Pons (tissue), 1 donor: ENCODE data around the gene STAT1.

Experiments used
- DNase-seq: peaks from one replicate; pipeline ENCODE4 v3.0.0-alpha.2; 2016; ENCODE audit warnings: low spot score

Gene STAT1

DNA sequence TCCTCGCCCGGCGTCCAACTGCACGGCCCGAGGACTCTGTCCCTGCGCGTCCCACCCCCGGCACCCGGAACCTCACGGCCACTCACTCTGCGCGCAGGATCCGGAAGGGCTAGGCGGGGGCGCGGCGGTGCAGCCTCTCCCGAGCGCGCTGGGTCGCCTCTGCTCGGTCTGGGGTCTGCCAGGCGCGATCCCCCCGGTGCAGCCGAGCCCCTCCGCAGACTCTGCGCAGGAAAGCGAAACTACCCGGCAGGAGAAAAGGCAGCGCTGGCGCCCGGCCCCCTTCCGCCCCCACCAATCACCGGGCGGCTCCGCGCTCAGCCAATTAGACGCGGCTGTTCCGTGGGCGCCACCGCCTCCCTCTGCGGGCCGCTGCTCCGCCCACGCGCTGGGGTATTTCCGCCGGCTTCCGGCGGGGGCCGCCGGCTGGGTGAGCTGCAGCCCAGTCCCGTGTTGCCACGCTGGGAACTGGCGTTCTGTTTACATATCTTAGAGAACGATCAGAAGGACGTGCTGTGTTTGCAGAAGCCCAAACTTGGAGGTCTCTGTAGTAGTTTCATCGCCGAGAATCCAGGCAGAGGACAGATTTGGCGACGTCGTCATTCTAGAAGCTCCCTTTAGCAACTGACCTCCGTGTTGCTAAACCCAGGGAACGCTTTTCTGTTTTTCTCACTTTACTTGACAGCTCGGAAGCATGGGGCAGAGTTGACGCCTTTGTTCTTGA, at the start of gene STAT1:
Gene STAT1, minus strand, starts transcription at position 240 of the 721 bp plus-strand sequence. CDS start 4,168 bp downstream, outside the sequence.
- DNase-seq = peak; percentile 85

DNA sequence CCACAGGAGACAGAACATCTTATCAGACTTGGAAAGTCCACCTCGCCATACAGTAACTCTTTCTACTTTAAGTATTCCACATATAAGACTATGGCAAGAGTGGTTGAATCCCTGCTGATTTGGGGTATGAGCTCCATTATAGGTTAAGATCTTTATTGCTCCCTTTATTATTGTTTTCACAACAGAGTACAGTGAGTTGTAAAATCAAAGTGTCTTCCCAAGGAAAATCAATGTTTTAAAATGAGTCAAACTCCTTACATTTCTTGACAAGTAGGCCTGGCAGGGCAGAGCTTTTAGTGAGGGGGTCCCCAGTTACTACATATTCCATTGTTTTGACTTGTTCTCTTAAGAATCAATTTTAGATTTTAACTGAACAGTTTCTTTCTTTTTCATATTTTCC, 49.6 kb upstream of the STAT1 start:
- no peak for DNase-seq

DNA sequence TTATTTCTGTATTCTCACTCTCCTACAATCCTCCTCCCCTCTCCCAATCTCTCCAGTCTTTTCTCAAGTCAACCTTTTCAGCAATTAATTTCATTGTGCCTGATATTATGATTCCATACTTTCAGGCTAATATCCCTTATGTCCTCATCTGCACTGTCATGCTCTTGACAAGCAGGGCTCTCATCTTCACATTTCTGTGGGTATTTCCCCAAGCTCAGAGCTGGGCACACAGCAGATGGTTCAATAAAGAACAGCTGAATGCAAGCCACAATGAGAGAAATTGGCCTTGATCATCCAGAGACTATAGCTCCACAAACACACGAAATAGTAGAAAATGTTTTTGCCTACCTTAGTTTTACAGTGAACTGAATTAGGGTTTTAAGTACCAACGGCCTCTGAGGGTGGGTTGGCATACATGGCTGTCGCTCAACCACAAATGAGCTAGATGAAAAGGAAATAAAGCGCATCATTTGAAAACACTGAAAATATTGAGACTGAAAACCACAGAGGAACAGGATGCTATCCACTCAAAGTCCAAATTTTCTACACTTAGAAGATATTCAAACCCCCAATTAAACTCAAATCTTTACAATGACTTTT, 47.5 kb upstream of the STAT1 start:
- no peak for DNase-seq

DNA sequence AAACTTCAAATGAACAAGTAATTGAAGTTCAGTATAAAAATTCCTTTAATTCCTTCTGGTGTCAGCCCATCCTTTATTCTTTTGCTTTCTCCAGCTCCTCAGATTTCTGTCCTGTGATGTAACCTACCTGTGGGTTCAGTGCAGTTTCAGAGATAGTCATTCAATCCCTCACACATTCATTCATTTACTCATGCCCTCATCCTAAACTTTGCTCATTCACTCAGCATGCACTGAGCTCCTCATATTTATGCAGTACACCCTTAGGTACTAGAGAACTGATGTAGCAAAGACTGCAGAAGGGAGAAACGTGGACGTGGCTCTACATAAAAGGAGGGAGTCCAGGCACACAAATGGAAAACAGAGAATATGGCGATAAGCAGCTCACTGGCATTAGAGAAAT, 45.3 kb upstream of the STAT1 start:
- no peak for DNase-seq

DNA sequence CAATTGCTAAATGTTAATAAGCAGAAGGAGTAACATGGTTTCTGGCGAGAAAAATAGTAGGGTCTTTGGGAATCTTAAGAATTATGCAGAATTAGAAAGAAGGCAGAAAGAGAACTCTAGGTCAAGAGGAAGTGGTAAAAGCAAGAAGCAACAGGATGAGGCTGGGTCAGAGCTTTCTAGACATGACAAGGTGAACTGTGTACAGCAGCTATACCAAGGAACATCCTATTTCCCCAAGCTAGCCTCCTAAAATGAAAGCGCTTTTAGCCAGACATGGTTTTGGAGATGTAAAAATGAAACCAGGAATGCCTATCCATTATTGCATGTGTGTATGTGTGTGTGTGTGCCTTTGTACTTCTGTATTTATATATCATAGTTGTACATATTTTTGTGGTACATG, 42.3 kb upstream of the STAT1 start:
- DNase-seq = no peak

DNA sequence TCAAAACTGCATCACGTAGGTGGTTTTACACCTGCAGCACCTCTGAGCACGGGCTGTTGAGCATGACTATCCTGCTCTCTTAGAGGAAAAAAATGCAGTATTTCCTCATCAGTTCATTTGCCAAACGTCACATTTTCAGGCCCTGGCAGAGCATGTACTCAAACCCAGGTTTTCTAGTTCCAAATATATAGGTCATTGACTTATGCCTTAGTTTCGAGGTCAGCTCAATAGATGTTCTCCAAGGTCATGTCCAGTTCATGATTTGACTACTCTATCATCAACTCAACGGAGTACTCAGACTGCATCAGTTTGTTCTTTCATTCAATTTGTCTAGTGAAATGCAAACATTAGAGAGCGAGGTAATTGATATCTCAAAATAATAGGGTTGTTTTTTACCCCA, 39.3 kb upstream of the STAT1 start:
- DNase-seq = no peak

DNA sequence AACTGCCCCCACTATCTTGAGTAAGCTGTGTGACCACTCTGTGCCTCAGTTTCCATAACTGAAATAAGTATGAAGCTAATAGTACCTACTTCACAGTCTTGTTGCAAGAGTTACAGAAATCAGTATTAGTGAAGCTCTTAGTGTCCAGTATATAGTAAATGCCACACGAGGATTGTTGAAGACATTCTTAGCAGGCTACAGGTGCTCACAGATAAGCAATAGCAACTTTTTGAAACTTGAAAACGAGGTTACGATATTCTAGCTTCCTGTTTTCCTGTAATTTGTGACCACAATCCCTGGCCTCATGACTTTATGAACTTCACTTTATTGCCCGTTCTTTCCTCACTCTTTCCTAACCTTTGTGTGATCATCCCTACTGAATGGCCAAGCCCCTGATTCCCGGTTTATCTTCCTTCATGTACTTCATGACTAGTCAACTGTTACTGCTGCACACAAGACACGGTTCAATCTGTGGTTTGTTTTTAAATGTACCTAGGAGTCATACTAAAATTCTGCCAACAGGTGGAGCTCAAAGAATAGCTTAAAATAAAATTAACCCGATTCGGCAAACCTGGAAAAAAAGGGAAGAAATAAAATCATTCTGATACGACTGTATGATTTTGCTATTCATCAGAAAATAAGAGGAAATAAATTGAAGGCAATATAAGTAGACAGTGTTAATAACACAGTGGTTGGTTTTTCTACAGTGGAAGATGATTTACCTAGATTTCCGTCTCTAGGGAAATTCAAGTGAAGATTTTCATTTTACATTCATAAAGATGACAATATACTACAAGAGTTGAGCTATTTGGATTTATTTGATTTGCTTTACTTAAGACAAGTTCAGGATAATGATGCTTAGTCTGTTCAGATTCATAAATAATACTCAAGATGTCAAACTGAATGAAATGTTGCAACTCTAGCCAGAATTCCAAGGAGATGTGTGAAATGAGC, 38.1 kb upstream of the STAT1 start:
- peak; percentile 48 for DNase-seq

DNA sequence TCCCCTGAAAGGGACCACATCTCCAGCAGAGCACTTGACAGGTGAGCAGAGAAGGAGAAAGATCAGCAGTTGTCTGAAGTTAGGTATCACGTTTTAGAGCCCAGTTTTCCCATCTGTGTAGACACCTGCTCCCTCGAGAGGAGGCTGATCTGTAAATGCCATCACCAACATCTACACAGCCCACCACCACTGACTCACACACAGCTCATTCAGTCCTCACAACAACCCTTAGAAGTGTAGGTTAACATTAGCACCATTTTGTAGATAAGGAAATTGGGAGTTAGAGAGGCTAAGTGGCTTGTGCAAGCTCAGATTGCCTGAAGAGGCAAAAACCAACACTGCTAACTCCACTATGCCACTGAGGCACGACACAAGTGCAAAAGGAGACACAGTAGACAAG, 37.2 kb upstream of the STAT1 start:
- DNase-seq = no peak

DNA sequence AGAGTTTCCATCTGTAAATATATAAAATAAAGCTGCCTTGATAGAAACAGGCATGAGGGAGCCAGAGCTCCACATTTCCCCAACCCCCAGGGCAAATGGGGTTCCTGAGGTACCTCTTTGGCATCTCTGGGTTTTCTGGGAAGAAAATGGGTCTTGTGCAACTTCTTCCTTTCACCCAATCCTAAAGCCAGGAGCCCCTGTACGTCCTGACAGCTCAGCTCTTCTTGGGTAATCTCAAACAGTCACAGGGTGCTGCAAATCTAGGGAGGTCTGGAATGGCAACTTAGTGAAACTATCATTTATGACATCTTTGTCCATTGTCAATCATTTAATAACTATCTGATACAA, 36.6 kb upstream of the STAT1 start:
- no peak for DNase-seq

DNA sequence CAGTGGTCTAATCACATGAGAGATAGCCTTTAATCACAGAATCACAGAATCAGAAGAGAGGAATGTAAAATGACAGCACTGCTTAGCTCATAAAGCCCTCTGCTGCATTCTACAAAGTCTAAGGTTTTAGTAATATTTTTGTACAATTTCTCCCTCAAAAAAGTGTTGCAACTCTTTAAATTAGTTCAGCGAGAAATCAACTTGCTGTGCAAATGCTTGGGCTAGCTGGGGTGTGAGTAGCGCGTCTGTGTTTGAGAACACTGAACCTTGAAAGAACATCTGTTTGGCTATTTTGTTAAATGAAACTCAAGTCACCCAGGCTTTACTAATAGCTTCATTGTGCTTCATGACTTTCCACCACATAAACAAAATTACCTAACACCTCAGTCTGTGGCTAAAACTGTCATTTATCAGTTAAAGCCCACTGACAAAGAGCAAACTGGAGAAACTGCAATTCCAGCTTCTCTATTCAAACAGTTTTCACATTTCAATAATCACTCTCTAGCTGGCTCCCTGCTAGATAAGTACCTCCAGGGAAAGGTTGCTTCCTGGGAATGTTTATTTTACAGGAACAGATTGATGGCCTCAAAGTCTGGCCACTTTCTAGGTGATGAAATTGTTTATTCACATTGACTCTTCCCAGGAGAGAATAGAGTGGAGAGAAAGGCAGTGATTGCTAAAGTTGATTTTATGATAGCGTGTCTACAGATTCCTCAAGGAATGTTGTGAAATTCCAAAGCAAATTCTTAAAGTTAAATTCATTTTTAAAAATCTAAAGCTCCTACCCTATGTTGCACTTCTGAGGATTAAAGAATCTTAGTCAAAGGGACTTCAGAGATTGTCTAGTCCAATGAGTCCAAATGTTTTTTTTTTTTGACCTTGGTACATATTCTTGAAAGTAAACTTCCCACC, 36.0 kb upstream of the STAT1 start:
- no peak for DNase-seq

DNA sequence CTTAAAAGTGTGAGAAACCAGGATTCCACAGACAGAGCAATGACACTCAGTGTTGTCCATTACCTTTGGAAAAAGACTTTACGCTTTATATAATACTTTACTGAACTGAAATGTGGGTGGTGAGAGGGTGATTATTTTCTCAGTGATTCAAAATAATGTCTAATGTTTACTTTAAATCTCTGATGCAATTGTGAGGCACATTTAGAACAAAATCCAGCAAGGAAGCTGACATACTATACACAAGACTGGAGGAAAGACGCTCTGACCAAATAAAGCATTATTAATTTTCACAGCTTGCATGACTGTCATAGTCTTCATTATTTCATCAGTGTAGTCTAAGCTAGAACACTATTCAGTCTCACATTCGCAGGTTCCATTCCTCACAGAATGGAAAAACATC, 34.1 kb upstream of the STAT1 start:
- no peak for DNase-seq

DNA sequence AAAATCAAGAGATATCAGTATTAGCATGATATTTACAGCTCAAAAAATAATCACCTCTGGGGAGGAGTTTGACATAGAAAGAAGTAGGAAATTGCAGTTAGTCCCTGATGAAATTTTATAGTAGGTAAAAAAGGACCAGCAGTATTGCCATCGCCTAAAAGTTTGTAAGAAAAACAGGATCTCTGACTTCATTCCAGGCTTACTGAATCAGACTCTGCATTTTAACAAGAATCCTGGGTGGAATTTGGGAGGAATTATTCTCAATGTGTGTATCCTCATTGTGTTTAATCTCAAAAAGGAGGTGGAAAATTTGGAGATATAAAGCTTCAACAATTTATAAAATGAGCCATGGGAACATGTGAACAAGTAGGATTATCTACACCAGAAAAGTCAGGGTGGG, 31.2 kb upstream of the STAT1 start:
- no peak for DNase-seq

DNA sequence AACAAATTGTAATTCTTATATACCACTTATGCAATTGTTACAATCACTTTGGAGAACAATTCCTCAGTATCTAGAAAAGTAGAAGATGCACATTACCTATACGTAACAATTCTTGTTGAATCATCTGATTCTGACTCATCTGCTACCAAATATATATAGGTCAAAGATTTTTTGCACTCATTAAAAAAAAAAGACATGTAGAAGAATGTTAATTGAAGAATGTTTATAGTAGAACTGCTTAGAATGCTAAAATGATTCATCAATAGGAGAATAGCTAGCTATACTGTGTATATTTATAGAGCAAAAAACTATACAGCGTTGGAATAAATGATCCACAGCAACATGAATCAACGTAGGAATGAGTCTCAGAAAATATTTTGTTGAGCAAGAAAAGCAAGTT, 29.5 kb upstream of the STAT1 start:
- no peak for DNase-seq

DNA sequence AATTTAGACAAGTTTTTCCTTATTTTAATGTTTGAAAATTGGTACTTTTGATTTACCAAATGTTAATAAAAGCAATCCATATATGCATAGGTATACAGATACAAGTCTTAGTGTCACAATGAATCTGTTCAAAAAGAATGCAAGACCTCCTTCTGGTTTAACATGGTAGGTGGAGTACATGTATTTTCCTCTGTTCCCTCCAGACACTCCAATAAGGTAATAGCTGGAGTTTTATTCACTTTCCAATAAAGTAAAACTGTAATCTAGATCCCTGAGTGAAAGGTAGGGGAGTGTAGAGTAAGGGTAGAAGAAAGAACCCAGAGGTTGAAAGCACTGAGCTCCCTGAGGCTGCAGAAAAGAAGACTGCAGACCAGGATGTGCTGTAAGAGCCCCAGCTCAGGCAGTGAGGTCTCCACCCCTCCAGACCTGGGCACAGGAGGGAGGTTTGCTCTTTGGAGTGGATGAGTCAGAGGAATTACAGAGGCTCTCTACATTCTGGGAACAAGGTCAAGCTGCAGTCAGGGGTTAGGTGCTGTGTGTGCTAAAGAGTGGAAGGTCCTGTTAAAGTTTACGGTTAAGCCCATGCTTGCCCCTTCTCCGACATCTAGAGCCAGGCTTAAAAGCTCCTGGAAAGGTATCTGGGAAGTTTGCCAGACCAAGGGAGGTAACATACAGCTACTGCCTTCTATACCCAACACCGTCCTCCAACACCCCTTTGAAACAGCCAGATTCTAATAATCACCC, 27.6 kb upstream of the STAT1 start:
- no peak for DNase-seq

DNA sequence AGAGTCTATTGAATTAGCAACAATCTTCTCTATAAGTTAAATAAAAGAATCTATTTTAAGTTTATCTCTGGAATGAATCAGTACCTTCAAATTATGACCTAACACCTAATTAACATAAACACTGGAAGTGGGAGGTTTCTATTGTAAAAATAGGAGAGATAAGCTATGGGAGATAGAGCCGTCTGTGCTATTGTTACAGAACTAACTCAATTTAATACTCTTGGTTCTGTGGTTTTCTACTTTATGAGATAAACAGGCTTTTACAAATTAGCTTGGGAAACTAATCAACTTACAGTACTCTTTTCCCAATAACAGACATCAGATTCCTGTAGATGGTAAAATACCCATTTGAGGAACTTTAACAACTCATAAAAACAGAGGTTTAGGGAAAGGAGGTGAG, 25.6 kb upstream of the STAT1 start:
- DNase-seq = no peak

DNA sequence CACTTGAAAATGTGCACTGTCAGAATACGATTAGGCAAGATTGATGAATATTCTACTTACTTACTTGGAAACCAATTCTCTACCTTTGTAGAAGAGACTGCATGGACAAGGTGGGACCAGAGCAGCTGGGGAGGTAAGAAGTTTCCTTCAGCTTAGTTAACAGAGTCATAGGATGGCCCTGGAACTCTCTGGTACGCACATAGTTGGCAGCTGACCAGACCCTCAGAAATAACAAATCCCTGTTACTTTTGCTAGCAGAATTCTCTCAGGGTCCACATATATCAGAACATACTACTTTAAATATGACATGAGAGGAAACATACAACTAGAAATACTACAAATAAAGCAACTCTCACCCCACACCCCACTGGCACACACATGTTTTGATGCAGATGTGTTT, 24.8 kb upstream of the STAT1 start:
- DNase-seq = no peak

DNA sequence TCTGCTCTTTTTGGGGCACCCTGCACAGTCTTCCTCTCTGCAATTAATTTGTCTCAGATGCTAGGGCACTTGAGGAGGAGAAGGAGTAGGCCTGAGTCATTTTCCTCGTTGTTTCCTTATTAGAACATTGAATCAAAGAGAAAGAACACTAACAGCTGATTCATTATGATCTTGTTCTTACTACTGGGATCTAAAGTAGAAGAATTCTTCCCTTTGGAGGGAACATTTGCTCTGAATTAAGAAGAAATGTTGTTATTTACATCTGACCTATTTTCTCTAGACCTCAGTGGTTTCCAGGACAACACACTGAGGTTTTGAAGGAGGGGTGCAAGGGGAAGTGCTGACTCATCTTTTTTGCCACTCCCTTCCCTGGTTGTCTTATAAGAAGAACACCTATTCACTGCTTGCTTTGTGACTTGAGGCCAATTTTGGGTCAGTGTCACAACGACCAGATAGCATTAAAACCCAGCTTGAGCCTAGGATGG, 24.3 kb upstream of the STAT1 start:
- no peak for DNase-seq

DNA sequence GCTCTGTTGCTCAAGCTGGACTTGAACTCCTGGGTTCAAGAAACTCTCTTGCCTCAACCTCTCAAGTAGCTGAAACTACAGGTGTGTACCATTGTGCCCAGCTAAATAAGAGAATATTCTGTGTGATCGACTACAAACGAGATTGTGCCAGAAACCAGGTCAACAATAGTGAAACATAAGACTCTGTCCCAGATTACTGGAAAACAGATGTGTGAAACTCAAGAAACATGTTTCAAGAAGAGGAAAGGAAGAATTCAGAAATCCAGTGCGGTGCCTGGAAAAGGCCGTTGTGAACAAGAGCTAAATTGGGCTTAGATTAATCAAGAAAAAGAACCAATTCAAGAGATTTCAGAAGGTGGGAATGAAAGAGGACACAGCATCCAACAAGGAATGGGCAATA, 23.4 kb upstream of the STAT1 start:
- no peak for DNase-seq

DNA sequence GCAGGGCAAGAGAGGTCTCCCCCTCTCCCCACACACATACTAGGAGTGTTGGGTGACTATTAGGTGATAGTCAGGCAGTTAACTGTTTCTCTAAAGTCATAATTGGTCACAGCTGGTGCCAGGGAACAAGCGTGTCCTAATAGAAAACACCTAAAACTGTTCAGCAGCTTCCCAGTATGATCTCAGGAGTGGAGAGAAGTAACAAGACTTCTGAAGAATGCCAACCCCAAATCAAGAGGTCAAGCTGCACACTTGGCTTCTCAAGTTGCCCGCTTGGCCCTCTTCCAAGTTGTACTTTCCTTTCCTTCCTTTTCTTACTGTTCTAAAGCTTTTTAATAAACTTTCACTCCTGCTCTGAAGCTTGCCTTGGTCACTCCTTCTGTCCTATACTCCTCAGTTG, 22.4 kb upstream of the STAT1 start:
- no peak for DNase-seq

DNA sequence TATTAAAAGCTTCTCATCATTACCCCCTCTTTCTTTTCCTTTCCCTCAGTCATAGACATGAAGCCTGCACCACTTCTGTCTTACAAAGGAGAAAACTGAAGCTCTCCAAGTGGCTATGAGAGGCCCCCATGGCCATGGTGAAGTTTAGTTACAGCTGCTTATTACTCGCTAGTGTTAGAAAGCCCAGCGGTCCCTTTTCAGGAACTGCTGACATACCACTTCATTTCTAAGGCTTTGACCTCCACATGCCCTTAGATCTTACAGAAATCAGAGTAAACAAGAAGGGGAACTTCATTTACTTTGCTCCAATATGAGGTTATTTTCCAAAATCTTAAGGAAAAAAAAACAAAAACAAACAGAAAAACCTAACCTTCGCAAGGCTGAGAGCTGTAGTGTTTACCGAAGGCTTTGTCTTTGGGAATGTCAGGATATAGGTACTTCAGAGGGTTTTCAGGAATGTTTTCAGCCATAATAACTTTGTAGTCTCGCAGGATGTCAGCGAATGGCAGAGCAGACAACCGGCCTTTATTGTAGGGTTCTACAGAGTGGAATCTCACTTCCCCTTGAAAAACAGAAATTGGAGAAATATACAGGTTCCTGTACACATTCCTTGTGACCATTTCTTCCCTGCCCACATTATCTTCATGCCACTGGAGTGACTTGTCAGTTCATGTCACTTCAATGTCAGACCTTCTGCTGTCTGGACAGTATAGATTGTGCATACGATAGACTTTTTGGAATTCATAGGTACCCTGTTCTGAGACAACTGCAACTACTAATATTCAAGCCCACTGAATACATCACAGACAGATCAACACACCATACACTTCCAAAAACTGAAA, 18.8 kb upstream of the STAT1 start:
- DNase-seq = no peak
